CD4-positive, alpha-beta T cell treated with Interleukin-4 for 1 hour (primary cell): ENCODE measurements around the gene MRPL20.
A peak's percentile ranks its signal among the peaks of the same experiment; 100 is the strongest.
"Not testable (repeated sequence)": the region's sequence is repeated elsewhere in the genome, so short reads cannot be mapped to it uniquely, and the experiment has no call there.

Experiments
- DNase-seq, 2 donors: peaks; one replicate each; pipeline ENCODE4 v3.0.0-alpha.2; 2020 to 2022

MRPL20 gene

GRCh38 chr1:1425753-1426495, 18.8 kb upstream of the MRPL20 start:
- no peak for DNase-seq

GRCh38 chr1:1425426-1425752, 18.3 kb upstream of the MRPL20 start:
- DNase-seq = no peak

- DNase-seq = no peak
These were observed 17.6 kb upstream of the MRPL20 start for GRCh38 chr1:1424707-1425106.

- no peak for DNase-seq
These were observed 16.1 kb upstream of the MRPL20 start for GRCh38 chr1:1423245-1423597.

GRCh38 chr1:1422465-1423244, 15.6 kb upstream of the MRPL20 start:
- no peak for DNase-seq

GRCh38 chr1:1421907-1422464, 14.9 kb upstream of the MRPL20 start:
- DNase-seq = no peak

- DNase-seq = no peak
These were observed 14.2 kb upstream of the MRPL20 start, which contains the start of gene ANKRD65 for GRCh38 chr1:1421147-1421906. Gene ANKRD65 (minus strand): TSS chr1:1421276. CDS start chr1:1421005, 271 bp downstream.

- DNase-seq = no peak
These were observed 13.6 kb upstream of the MRPL20 start for GRCh38 chr1:1420654-1421141.

GRCh38 chr1:1419813-1420653, 12.9 kb upstream of the MRPL20 start:
- no peak for DNase-seq

- no peak for DNase-seq
These were observed 12.3 kb upstream of the MRPL20 start for GRCh38 chr1:1419363-1419812.

GRCh38 chr1:1418464-1419362, 11.6 kb upstream of the MRPL20 start:
- DNase-seq = no peak

- not testable (repeated sequence) for DNase-seq
These were observed 10.9 kb upstream of the MRPL20 start for GRCh38 chr1:1417825-1418463.

GRCh38 chr1:1417396-1417795, 10.3 kb upstream of the MRPL20 start:
- DNase-seq = not testable (repeated sequence)

- DNase-seq = no peak
These were observed 8.7 kb upstream of the MRPL20 start for GRCh38 chr1:1415751-1416150.

GRCh38 chr1:1412311-1412902, 5.3 kb upstream of the MRPL20 start:
- DNase-seq = not testable (repeated sequence)

GRCh38 chr1:1411626-1412025, 4.5 kb upstream of the MRPL20 start:
- DNase-seq = no peak

GRCh38 chr1:1410238-1410637, 3.1 kb upstream of the MRPL20 start:
- not testable (repeated sequence) for DNase-seq

GRCh38 chr1:1407636-1408318, 684 bp upstream of the MRPL20 start:
- DNase-seq = peak; percentile 26 to 37

- DNase-seq = no peak
These were observed 832 bp downstream of the MRPL20 start for GRCh38 chr1:1406101-1406820.
